ENCODE data around the gene USP40. TPM values are rescaled to one million over a fixed set of nuclear protein-coding genes. Genes with fewer than 3 reads are reported as not detected.

The USP40 gene
- total and polyA plus RNA-seq, 10 of the 15 experiments (the other 5 are each of a cell fraction or from before 2014, with no cell fraction given), result 3.4 to 20.8 (median 15.2) TPM

- TF ChIP-seq ZBTB11 (CRISPR knock-in tag; IDR thresholded peaks at IDR 0.05) (no peak), CBX3 (IDR thresholded peaks at IDR 0.05; ENCODE audit: borderline replicate concordance, low read depth) (no peak), HCFC1 (IDR thresholded peaks at IDR 0.05; ENCODE audit: low read length) (no peak), SMC3 (IDR thresholded peaks at IDR 0.05; ENCODE audit: borderline replicate concordance, low read length) (no peak), BCL3 (IDR thresholded peaks at IDR 0.05; ENCODE audit: borderline replicate concordance, insufficient read depth, low read depth, low read length, poor library complexity, severe bottlenecking) (no peak), NR2C2 (IDR thresholded peaks at IDR 0.05; ENCODE audit: borderline replicate concordance, control insufficient read depth, insufficient read length, low read depth) (no peak), BCLAF1 (IDR thresholded peaks at IDR 0.05) (no peak), PAX5 (IDR thresholded peaks at IDR 0.05; ENCODE audit: borderline replicate concordance, low read depth, low read length) (no peak), SMAD5 (IDR thresholded peaks at IDR 0.05; ENCODE audit: low read depth) (no peak), ZNF384 (IDR thresholded peaks at IDR 0.05; ENCODE audit: borderline replicate concordance, low read depth, low read length) (no peak)
Observed at GRCh38 chr2:233588400-233588799, 21.8 kb upstream of the USP40 start (continued).

Data from GM12878 (cell line).